ENCODE results near the gene BCAS3.

BCAS3 gene

GRCh38 chr17:60900688-60901087 is 223.0 kb downstream of the BCAS3 start:
- TF ChIP-seq CTCF (IDR thresholded peaks at IDR 0.05; ENCODE audit: control extremely low read depth, extremely low read depth, low read depth, missing control alignments), result no peak
- ChIA-PET CTCF (interaction anchor here (1.9 kb wide), 1 partner anchor 10 kb away, joined by 4 read pairs; no protein-coding TSS in a partner anchor), POLR2A (no interaction called here)
- DNase-seq (ENCODE audit: extremely low spot score), result no peak

- no peak for DNase-seq (ENCODE audit: extremely low spot score)
- ChIA-PET POLR2A (no interaction called here), CTCF (interaction anchor here (1.9 kb wide), 1 partner anchor 10 kb away, joined by 4 read pairs; no protein-coding TSS in a partner anchor)
- TF ChIP-seq CTCF (IDR thresholded peaks at IDR 0.05; ENCODE audit: control extremely low read depth, extremely low read depth, low read depth, missing control alignments), result no peak
Observed at GRCh38 chr17:60901242-60901641, 223.6 kb downstream of the BCAS3 start.

GRCh38 chr17:60901806-60902205 is 224.2 kb downstream of the BCAS3 start:
- ChIA-PET CTCF (interaction anchor here (1.7 kb wide), 1 partner anchor 12 kb away, joined by 4 read pairs; no protein-coding TSS in a partner anchor), POLR2A (no interaction called here)
- no peak for TF ChIP-seq CTCF (IDR thresholded peaks at IDR 0.05; ENCODE audit: control extremely low read depth, extremely low read depth, low read depth, missing control alignments)
- DNase-seq (ENCODE audit: extremely low spot score), result no peak

- DNase-seq (ENCODE audit: extremely low spot score), result no peak
- POLR2A ChIA-PET, result no interaction called here
- no peak for TF ChIP-seq CTCF (IDR thresholded peaks at IDR 0.05; ENCODE audit: control extremely low read depth, extremely low read depth, low read depth, missing control alignments)
- CTCF ChIA-PET, result interaction anchor here (1.7 kb wide), 1 partner anchor 11 kb away, joined by 4 read pairs; no protein-coding TSS in a partner anchor
Observed at GRCh38 chr17:60902399-60902798, 224.7 kb downstream of the BCAS3 start.

GRCh38 chr17:60904582-60904981 is 226.9 kb downstream of the BCAS3 start:
- TF ChIP-seq CTCF (IDR thresholded peaks at IDR 0.05; ENCODE audit: control extremely low read depth, extremely low read depth, low read depth, missing control alignments), result no peak
- ChIA-PET POLR2A (no interaction called here), CTCF (interaction anchor here (1.9 kb wide), 1 partner anchor 35 kb away, joined by 4 read pairs; no protein-coding TSS in a partner anchor)
- no peak for DNase-seq (ENCODE audit: extremely low spot score)

GRCh38 chr17:60905709-60906108 is 228.1 kb downstream of the BCAS3 start:
- no peak for TF ChIP-seq CTCF (IDR thresholded peaks at IDR 0.05; ENCODE audit: control extremely low read depth, extremely low read depth, low read depth, missing control alignments)
- ChIA-PET CTCF (no interaction called here), POLR2A (no interaction called here)
- no peak for DNase-seq (ENCODE audit: extremely low spot score)
